HG03442 (cell line): ENCODE data around the gene KPNB1.
A peak's percentile ranks its signal among the peaks of the same experiment; 100 is the strongest.

Experiments
- ATAC-seq: cut with Tn5 transposase; IDR thresholded peaks from one replicate; pipeline ENCODE4 v1.9.1; 2021; ENCODE audit warnings: mild to moderate bottlenecking, moderate library complexity; ENCODE audit not compliant: unreplicated experiment

The KPNB1 gene

GRCh38 chr17:47726796-47727703 is 77.3 kb downstream of the KPNB1 start:
- ATAC-seq, result no peak

GRCh38 chr17:47727704-47728036 is 78.0 kb downstream of the KPNB1 start:
- ATAC-seq, result no peak

GRCh38 chr17:47728214-47728877 is 78.6 kb downstream of the KPNB1 start:
- no peak for ATAC-seq

GRCh38 chr17:47729476-47729875 is 79.8 kb downstream of the KPNB1 start:
- no peak for ATAC-seq

- ATAC-seq, result no peak
Measured at GRCh38 chr17:47730681-47731080, 81.0 kb downstream of the KPNB1 start.

GRCh38 chr17:47731396-47731795 is 81.7 kb downstream of the KPNB1 start:
- no peak for ATAC-seq

GRCh38 chr17:47732399-47733046 is 82.8 kb downstream of the KPNB1 start:
- no peak for ATAC-seq

GRCh38 chr17:47733047-47733673 is 83.4 kb downstream of the KPNB1 start, which contains the start of gene TBX21:
Gene TBX21 (plus strand): TSS chr17:47733236. CDS start chr17:47733455, 219 bp downstream.
- ATAC-seq, result peak; percentile 61

- no peak for ATAC-seq
Measured at GRCh38 chr17:47733674-47734410, 84.1 kb downstream of the KPNB1 start.

- ATAC-seq, result no peak
Measured at GRCh38 chr17:47735139-47735464, 85.4 kb downstream of the KPNB1 start.
